GM18867 (cell line): ENCODE measurements around the gene EYA3.

Experiments
- ATAC-seq: cut with Tn5 transposase; IDR thresholded peaks from one replicate; pipeline ENCODE4 v1.9.1; 2021; ENCODE audit warnings: mild to moderate bottlenecking, moderate library complexity; ENCODE audit not compliant: unreplicated experiment

Gene EYA3

GRCh38 chr1:27949027-27949426 lies 139.4 kb downstream of the EYA3 start:
- ATAC-seq = no peak

GRCh38 chr1:27945020-27945419 lies 143.4 kb downstream of the EYA3 start:
- no peak for ATAC-seq

- no peak for ATAC-seq
Observed at GRCh38 chr1:27941671-27942540, 146.5 kb downstream of the EYA3 start.

- ATAC-seq = no peak
Observed at GRCh38 chr1:27940870-27941560, 147.4 kb downstream of the EYA3 start.

GRCh38 chr1:27940297-27940696 lies 148.1 kb downstream of the EYA3 start:
- ATAC-seq = no peak

- ATAC-seq = no peak
Observed at GRCh38 chr1:27938488-27938887, 149.9 kb downstream of the EYA3 start.

- ATAC-seq = no peak
Observed at GRCh38 chr1:27937524-27937836, 150.9 kb downstream of the EYA3 start.

- ATAC-seq = no peak
Observed at GRCh38 chr1:27936370-27936769, 152.0 kb downstream of the EYA3 start.

- no peak for ATAC-seq
Observed at GRCh38 chr1:27935721-27936120, 152.7 kb downstream of the EYA3 start.

GRCh38 chr1:27934818-27935549 lies 153.4 kb downstream of the EYA3 start, which contains the start of gene SMPDL3B:
Gene SMPDL3B, plus strand, starts transcription at chr1:27935000. Its CDS starts 184 bp downstream, at chr1:27935184.
- no peak for ATAC-seq

GRCh38 chr1:27931759-27932158 lies 156.7 kb downstream of the EYA3 start:
- no peak for ATAC-seq

GRCh38 chr1:27931184-27931583 lies 157.2 kb downstream of the EYA3 start:
- no peak for ATAC-seq

GRCh38 chr1:27928216-27928954 lies 160.0 kb downstream of the EYA3 start:
- ATAC-seq = no peak

GRCh38 chr1:27922272-27922671 lies 166.1 kb downstream of the EYA3 start:
- no peak for ATAC-seq
